Superior temporal gyrus (tissue), 1 donor: ENCODE data around the gene NAT9.

Experiments used
- DNase-seq: peaks from one replicate; pipeline ENCODE4 v3.0.0-alpha.2; 2016; ENCODE audit errors: extremely low spot score

Gene NAT9

GRCh38 chr17:74729368-74729767 is 46.8 kb downstream of the NAT9 start:
- no peak for DNase-seq

GRCh38 chr17:74728702-74729075 is 47.5 kb downstream of the NAT9 start:
- no peak for DNase-seq

- DNase-seq, result no peak
Measured at GRCh38 chr17:74728033-74728701, 48.0 kb downstream of the NAT9 start.

- DNase-seq, result no peak
Measured at GRCh38 chr17:74725111-74725510, 51.0 kb downstream of the NAT9 start.

- DNase-seq, result no peak
Measured at GRCh38 chr17:74723891-74724290, 52.3 kb downstream of the NAT9 start.

GRCh38 chr17:74722782-74723181 is 53.4 kb downstream of the NAT9 start:
- no peak for DNase-seq
